ENCODE results near the gene LIPN. TPM values are rescaled to one million over a fixed set of nuclear protein-coding genes. Genes with fewer than 3 reads are reported as not detected.
A peak's percentile ranks its signal among the peaks of the same experiment; 100 is the strongest.

The LIPN gene
- total RNA-seq, 6 experiments from 2014 or later = 0.25 to 0.29 TPM; not detected in 4

- WGBS (ENCODE audit: insufficient coverage, low coverage, low lambda C conversion rate, missing lambda C conversion rate) = 94% methylated on average over 2 of the region's 3 CpGs
Observed at GRCh38 chr10:88764110-88764509, 4.3 kb downstream of the LIPN start.

GRCh38 chr10:88765816-88766215 lies 6.0 kb downstream of the LIPN start:
- H3K4me3 ChIP-seq = no peak overlapping the region
- no peak overlapping the region for H3K27ac ChIP-seq
- TF ChIP-seq, protein P1, sequence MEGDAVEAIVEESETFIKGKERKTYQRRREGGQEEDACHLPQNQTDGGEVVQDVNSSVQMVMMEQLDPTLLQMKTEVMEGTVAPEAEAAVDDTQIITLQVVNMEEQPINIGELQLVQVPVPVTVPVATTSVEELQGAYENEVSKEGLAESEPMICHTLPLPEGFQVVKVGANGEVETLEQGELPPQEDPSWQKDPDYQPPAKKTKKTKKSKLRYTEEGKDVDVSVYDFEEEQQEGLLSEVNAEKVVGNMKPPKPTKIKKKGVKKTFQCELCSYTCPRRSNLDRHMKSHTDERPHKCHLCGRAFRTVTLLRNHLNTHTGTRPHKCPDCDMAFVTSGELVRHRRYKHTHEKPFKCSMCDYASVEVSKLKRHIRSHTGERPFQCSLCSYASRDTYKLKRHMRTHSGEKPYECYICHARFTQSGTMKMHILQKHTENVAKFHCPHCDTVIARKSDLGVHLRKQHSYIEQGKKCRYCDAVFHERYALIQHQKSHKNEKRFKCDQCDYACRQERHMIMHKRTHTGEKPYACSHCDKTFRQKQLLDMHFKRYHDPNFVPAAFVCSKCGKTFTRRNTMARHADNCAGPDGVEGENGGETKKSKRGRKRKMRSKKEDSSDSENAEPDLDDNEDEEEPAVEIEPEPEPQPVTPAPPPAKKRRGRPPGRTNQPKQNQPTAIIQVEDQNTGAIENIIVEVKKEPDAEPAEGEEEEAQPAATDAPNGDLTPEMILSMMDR (IDR thresholded peaks at IDR 0.05) = no peak
- TF ChIP-seq POLR2A (IDR thresholded peaks at IDR 0.05) = no peak
- ATAC-seq (no peak), DNase-seq (no peak)
- no peaks in the 10 kb centered on the region for H3K36me3 ChIP-seq
- peaks cover 0 to 25% (median 0%) of the 10 kb centered on the region in 4 donors for H3K4me1 ChIP-seq
- H3K9me3 ChIP-seq = no peaks in the 10 kb centered on the region
- no peaks in the 10 kb centered on the region for H3K27me3 ChIP-seq
- intact Hi-C loops (cut with DNase I) = no loop called here
- WGBS (ENCODE audit: insufficient coverage, low coverage, low lambda C conversion rate, missing lambda C conversion rate) = 38% methylated on average over 1 of the region's 1 CpG

More at GRCh38 chr10:88764110-88764509, 4.3 kb downstream of the LIPN start:
- no peak overlapping the region for H3K27ac ChIP-seq
- intact Hi-C loops (cut with DNase I) = no loop called here
- H3K27me3 ChIP-seq = no peaks in the 10 kb centered on the region
- no peak overlapping the region for H3K4me3 ChIP-seq
- H3K9me3 ChIP-seq = no peaks in the 10 kb centered on the region
- DNase-seq = no peak
- H3K36me3 ChIP-seq = no peaks in the 10 kb centered on the region
- ATAC-seq = no peak
- TF ChIP-seq, protein P1 (IDR thresholded peaks at IDR 0.05) = no peak
- no peak for TF ChIP-seq POLR2A (IDR thresholded peaks at IDR 0.05)
- H3K4me1 ChIP-seq = peaks cover 0 to 23% (median 0%) of the 10 kb centered on the region in 4 donors

DNA sequence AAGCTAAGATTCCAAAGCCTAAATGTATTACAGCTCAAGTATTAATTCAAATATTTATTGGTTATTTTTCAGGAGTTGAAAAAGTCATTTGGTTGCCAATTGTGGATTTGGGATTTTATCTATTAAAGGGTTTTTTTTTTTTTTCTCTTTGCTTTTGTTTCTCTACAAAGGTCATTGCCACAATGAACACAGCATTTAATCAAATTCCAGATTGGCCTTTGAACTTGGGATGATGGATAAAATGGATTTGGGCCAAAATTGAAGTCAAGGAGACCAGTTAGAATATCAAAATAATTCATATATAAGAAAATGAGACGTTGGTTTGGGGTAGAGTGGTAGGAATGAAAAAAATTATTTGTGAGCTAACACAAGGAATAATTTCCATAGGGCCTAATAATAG lies 9.6 kb downstream of the LIPN start:
- Histone ChIP-seq H3K27ac (peak overlapping the region in 1 of 3 donors; percentile 65), H3K4me1 (peaks cover 0 to 25% (median 0%) of the 10 kb centered on the region in 4 donors), H3K36me3 (no peaks in the 10 kb centered on the region), H3K27me3 (no peaks in the 10 kb centered on the region), H3K9me3 (no peaks in the 10 kb centered on the region), H3K4me3 (no peak overlapping the region)
- DNase-seq = no peak
- no peak for TF ChIP-seq POLR2A (IDR thresholded peaks at IDR 0.05)
- TF ChIP-seq, protein P1 (IDR thresholded peaks at IDR 0.05) = no peak
- intact Hi-C loops (cut with DNase I) = no loop called here
- 19% methylated on average over 1 of the region's 1 CpG for WGBS (ENCODE audit: insufficient coverage, low coverage, low lambda C conversion rate, missing lambda C conversion rate)
- ATAC-seq = peak in 2 of 4 donors; percentile 33 to 58

DNA sequence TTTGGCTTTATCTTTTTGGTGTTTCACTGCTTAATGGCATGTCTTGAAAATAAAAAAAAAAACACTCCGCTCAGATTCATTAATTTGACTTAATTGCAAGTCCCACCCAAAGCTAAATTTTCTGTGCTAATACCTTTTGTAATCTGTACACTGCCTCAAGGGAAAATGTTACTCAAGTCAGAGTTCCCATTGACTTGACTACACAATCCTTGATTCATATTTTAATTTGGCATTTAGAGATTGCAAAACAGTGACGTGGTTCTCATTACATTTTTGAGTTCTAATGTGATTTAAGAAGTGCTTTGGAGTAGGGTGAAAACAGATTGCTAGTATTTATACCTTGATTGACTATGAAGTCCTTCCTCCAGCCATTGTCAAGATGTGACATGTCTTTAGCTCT lies 21.4 kb downstream of the LIPN start:
- Histone ChIP-seq H3K4me3 (no peak overlapping the region), H3K9me3 (no peaks in the 10 kb centered on the region), H3K36me3 (no peaks in the 10 kb centered on the region), H3K27ac (no peak overlapping the region), H3K27me3 (no peaks in the 10 kb centered on the region), H3K4me1 (no peaks in the 10 kb centered on the region)
- WGBS (ENCODE audit: insufficient coverage, low coverage, low lambda C conversion rate, missing lambda C conversion rate) = 56% methylated on average over 2 of the region's 2 CpGs
- intact Hi-C loops (cut with DNase I) = no loop called here
- DNase-seq (no peak), ATAC-seq (no peak)
- TF ChIP-seq, protein P1 (IDR thresholded peaks at IDR 0.05) = no peak
- TF ChIP-seq POLR2A (IDR thresholded peaks at IDR 0.05) = no peak

GRCh38 chr10:88782222-88782621 lies 22.4 kb downstream of the LIPN start:
- no peak for TF ChIP-seq POLR2A (IDR thresholded peaks at IDR 0.05)
- TF ChIP-seq, protein P1 (IDR thresholded peaks at IDR 0.05) = no peak
- H3K27ac ChIP-seq = no peak overlapping the region
- intact Hi-C loops (cut with DNase I) = no loop called here
- H3K36me3 ChIP-seq = no peaks in the 10 kb centered on the region
- DNase-seq = no peak
- no peak for ATAC-seq
- no peaks in the 10 kb centered on the region for H3K27me3 ChIP-seq
- 76% methylated on average over 3 of the region's 3 CpGs for WGBS (ENCODE audit: insufficient coverage, low coverage, low lambda C conversion rate, missing lambda C conversion rate)
- no peak overlapping the region for H3K4me3 ChIP-seq
- H3K4me1 ChIP-seq = no peaks in the 10 kb centered on the region
- H3K9me3 ChIP-seq = no peaks in the 10 kb centered on the region

Data from right lobe of liver (tissue), 6 donors.